Osteoblast (primary cell): ENCODE measurements around the gene RHOT2. TPM values are rescaled to one million over a fixed set of nuclear protein-coding genes. Genes with fewer than 3 reads are reported as not detected.

Source experiments
- DNase-seq: peaks from one replicate; pipeline ENCODE4 v3.0.0; 2011; ENCODE audit warnings: low spot score, mixed read lengths; ENCODE audit not compliant: insufficient read length; ENCODE audit errors: missing footprints
- H2AFZ ChIP-seq: 2 replicates; pipeline ENCODE4 v1.6.0; 2011; ENCODE audit warnings: mild to moderate bottlenecking, low read length
- H3K27ac ChIP-seq: 2 replicates; pipeline ENCODE4 v1.5.1; 2011; ENCODE audit warnings: mild to moderate bottlenecking, low read depth, low read length, moderate library complexity
- H3K27me3 ChIP-seq: 2 replicates; pipeline ENCODE4 v1.6.0; 2012; ENCODE audit warnings: mild to moderate bottlenecking, control low read depth, inconsistent platforms, low read length, moderate library complexity; ENCODE audit not compliant: insufficient read depth
- H3K36me3 ChIP-seq: 2 replicates; pipeline ENCODE4 v1.5.1; 2011; ENCODE audit warnings: mild to moderate bottlenecking, low read length, control low read depth, moderate library complexity; ENCODE audit not compliant: insufficient read depth
- H3K4me1 ChIP-seq: 2 replicates; pipeline ENCODE4 v1.5.1; 2011; ENCODE audit warnings: mild to moderate bottlenecking, low read length, control low read depth, moderate library complexity; ENCODE audit not compliant: insufficient read depth
- H3K4me2 ChIP-seq: 2 replicates; pipeline ENCODE4 v1.6.0; 2011; ENCODE audit warnings: mild to moderate bottlenecking, low read length; ENCODE audit not compliant: insufficient read depth
- H3K4me3 ChIP-seq: fragments of 200-600 bp; sonication (generic); 3 replicates; pipeline ENCODE4 v1.5.1; 2012; ENCODE audit warnings: mild to moderate bottlenecking, low read length, inconsistent platforms; ENCODE audit not compliant: insufficient read depth
- H3K79me2 ChIP-seq: 2 replicates; pipeline ENCODE4 v1.6.0; 2012; ENCODE audit warnings: mild to moderate bottlenecking, low read length, control low read depth, inconsistent platforms; ENCODE audit not compliant: insufficient read depth
- H3K9me3 ChIP-seq: 2 replicates; pipeline ENCODE4 v1.5.1; 2011; ENCODE audit warnings: low read depth, low read length, control low read depth
- H4K20me1 ChIP-seq: 2 replicates; pipeline ENCODE4 v1.6.0; 2012; ENCODE audit warnings: mild to moderate bottlenecking, low read length, control low read depth; ENCODE audit not compliant: insufficient read depth
- total RNA-seq: library from RNA; depleted of rRNA; stranded (reverse); fragments of >200 nt; gene quantifications from 2 replicates; pipeline ENCODE4 v1.2.3, GENCODE V29; 2012
- TF ChIP-seq, protein P1 (sequence below): IDR thresholded peaks from 2 replicates; pipeline ENCODE4 v1.5.1; 2011; ENCODE audit warnings: mild to moderate bottlenecking, low read depth, low read length, moderate library complexity; ENCODE audit errors: extremely low read depth

The RHOT2 gene
- total RNA-seq, 1 donor, result 42.0 TPM

DNA sequence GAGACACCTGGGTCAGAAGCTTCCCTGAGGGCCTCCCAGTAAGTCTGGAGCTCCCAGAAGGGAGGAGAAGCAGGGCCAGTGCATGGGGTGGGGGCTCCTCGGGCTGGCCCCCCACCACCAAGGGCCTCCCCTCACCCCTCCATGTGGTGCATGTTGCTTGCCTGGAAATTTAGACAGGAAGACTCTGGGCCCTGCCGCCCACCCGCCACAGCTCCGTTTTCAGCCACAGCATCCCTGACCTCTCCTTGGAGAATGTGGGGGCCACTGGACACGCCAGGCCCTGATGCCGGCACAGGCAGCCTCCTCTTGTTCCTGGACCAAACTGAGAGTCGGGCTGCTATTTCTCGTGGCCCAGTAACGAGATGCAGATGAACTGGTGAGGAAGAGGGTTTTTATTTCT, 29.1 kb upstream of the RHOT2 start:
- Histone ChIP-seq H3K4me3 (no peak overlapping the region), H3K9me3 (no peaks in the 10 kb centered on the region), H3K4me1 (peaks cover 10% of the 10 kb centered on the region), H3K27me3 (no peaks in the 10 kb centered on the region), H4K20me1 (peaks cover 8% of the 10 kb centered on the region), H3K27ac (no peak overlapping the region), H3K79me2 (peaks cover 23% of the 10 kb centered on the region), H3K4me2 (no peak overlapping the region), H2AFZ (no peak overlapping the region), H3K36me3 (no peaks in the 10 kb centered on the region)
- TF ChIP-seq, protein P1, sequence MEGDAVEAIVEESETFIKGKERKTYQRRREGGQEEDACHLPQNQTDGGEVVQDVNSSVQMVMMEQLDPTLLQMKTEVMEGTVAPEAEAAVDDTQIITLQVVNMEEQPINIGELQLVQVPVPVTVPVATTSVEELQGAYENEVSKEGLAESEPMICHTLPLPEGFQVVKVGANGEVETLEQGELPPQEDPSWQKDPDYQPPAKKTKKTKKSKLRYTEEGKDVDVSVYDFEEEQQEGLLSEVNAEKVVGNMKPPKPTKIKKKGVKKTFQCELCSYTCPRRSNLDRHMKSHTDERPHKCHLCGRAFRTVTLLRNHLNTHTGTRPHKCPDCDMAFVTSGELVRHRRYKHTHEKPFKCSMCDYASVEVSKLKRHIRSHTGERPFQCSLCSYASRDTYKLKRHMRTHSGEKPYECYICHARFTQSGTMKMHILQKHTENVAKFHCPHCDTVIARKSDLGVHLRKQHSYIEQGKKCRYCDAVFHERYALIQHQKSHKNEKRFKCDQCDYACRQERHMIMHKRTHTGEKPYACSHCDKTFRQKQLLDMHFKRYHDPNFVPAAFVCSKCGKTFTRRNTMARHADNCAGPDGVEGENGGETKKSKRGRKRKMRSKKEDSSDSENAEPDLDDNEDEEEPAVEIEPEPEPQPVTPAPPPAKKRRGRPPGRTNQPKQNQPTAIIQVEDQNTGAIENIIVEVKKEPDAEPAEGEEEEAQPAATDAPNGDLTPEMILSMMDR, result no peak
- DNase-seq, result no peak

DNA sequence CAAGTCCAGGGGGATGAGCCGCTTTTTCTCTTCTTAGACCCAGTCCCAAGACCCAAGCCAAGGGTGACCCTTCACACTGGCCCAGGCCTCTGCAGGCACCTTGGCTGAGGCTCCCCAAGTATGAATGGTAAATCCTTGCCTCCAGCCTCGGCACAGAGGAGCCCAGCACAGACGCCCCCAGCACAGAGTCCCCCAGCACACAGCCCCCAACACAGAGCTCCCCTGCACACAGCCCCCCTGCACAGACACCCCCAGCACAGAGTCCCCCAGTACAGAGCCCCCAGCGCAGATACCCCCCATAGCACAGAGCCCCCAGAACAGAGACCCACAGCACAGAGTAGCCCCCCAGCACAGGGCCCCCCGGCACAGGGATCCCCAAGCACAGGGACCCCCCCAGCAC, 27.3 kb upstream of the RHOT2 start:
- no peaks in the 10 kb centered on the region for H3K9me3 ChIP-seq
- TF ChIP-seq, protein P1, result no peak
- H3K4me3 ChIP-seq, result peak overlapping the region; percentile 83
- no peak overlapping the region for H3K27ac ChIP-seq
- H4K20me1 ChIP-seq, result peaks cover 3% of the 10 kb centered on the region
- no peak overlapping the region for H2AFZ ChIP-seq
- peak overlapping the region; percentile 86 for H3K4me2 ChIP-seq
- peaks cover 4% of the 10 kb centered on the region for H3K4me1 ChIP-seq
- no peak for DNase-seq
- peaks cover 17% of the 10 kb centered on the region for H3K79me2 ChIP-seq
- no peaks in the 10 kb centered on the region for H3K36me3 ChIP-seq
- no peaks in the 10 kb centered on the region for H3K27me3 ChIP-seq

DNA sequence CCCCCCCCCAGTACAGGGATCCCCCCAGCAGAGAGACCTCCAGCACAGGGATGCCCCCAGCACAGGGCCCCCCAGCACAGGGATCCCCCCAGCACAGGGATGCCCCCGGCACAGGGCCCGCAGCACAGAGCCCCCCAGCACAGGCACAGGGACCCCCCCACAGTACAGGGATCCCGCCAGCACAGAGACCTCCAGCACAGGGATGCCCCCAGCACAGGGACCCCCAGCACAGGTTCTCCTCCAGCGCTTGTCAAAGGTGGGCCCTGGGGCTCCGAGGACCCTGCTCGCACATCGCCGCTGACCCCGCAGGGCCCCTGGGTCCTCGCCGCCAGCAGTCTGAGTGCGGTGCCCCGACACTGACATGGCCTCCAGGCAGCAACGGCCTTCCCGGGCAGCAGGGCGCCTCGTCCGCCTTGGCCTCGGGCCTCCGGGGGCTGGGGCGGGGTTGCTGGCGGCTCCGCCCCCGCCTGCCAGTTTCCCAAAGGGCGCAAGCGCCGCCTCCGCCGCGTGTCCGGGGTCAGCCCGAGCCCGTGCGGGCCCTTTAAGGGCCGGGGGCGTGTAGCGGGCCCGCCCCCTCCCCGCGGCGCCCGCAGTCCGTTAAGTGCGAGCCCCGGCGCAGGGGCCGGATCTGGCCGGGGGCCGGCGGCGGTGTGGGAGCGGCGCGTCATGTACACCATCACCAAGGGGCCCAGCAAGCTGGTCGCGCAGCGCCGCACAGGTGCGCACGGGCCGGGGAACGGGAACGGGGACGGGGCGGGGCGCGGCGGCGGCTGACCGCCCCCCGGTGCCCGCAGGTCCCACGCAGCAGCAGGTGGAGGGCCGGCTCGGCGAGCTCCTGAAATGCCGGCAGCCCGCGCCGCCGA, 26.4 kb upstream of the RHOT2 start, which contains the start of gene MCRIP2:
MCRIP2 (plus strand) TSS at position 503 of the 863 bp plus-strand sequence; CDS start at position 667, 164 bp downstream.
- H3K4me1 ChIP-seq, result peaks cover 9% of the 10 kb centered on the region
- H3K4me2 ChIP-seq, result peak within 1 kb of the TSS; percentile 86
- H3K9me3 ChIP-seq, result no peaks in the 10 kb centered on the region
- peaks cover 3% of the 10 kb centered on the region for H4K20me1 ChIP-seq
- peak within 1 kb of the TSS; percentile 80 for H2AFZ ChIP-seq
- H3K27me3 ChIP-seq, result no peaks in the 10 kb centered on the region
- H3K36me3 ChIP-seq, result no peaks in the 10 kb centered on the region
- DNase-seq, result peak; percentile 100
- peaks cover 15% of the 10 kb centered on the region for H3K79me2 ChIP-seq
- H3K4me3 ChIP-seq, result peak within 1 kb of the TSS; percentile 83
- TF ChIP-seq, protein P1, result no peak
- peak within 1 kb of the TSS; percentile 37 for H3K27ac ChIP-seq
